Thyroid gland (tissue), 4 donors: ENCODE measurements around the gene EEF1A2.

Experiments used
- POLR2A ChIP-seq, 2 donors: fragments of 450-650 bp; IDR thresholded peaks; one replicate each; pipeline ENCODE4 v1.6.1; 2017; ENCODE audit warnings: antibody characterized with exemption in 2 of 2, mild to moderate bottlenecking in 2 of 2, moderate library complexity in 1 of 2
- TF ChIP-seq, protein P1 (sequence below), 6 experiments: fragments of 200-600 bp in 3 of 6; fragments of 450-650 bp in 3 of 6; sonication (generic) in 3 of 6; IDR thresholded peaks; one replicate each; pipeline ENCODE4 v1.5.1; 2016 to 2019; ENCODE audit warnings: antibody characterized with exemption in 6 of 6, mild to moderate bottlenecking in 2 of 6, inconsistent platforms in 1 of 6, moderate library complexity in 1 of 6

DNA sequence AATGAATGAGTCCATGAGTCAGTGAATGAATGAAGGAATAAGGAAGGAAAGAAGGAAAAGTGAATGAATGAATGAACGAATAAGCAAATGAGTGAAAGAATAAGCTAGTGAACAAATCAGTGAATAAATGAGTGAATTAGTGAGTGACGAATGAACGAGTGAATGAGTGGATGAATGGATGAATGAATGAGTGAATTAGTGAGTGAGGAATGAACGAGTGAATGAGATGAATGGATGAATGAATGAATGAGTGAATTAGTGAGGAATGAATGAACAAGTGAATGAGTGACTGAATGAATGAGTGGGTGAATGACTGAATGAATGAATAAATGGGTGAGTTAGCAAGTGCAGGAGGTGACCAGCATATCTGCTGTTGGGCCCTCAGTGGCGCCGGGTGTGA, 44.9 kb upstream of the EEF1A2 start:
- no peak for TF ChIP-seq POLR2A (IDR thresholded peaks at IDR 0.05)
- TF ChIP-seq, protein P1, sequence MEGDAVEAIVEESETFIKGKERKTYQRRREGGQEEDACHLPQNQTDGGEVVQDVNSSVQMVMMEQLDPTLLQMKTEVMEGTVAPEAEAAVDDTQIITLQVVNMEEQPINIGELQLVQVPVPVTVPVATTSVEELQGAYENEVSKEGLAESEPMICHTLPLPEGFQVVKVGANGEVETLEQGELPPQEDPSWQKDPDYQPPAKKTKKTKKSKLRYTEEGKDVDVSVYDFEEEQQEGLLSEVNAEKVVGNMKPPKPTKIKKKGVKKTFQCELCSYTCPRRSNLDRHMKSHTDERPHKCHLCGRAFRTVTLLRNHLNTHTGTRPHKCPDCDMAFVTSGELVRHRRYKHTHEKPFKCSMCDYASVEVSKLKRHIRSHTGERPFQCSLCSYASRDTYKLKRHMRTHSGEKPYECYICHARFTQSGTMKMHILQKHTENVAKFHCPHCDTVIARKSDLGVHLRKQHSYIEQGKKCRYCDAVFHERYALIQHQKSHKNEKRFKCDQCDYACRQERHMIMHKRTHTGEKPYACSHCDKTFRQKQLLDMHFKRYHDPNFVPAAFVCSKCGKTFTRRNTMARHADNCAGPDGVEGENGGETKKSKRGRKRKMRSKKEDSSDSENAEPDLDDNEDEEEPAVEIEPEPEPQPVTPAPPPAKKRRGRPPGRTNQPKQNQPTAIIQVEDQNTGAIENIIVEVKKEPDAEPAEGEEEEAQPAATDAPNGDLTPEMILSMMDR (IDR thresholded peaks at IDR 0.05): no peak
